H1 (cell line): Measurements from ENCODE around the gene COPS9. TPM values are rescaled to one million over a fixed set of nuclear protein-coding genes. Genes with fewer than 3 reads are reported as not detected.

Experiments used
- CTCF ChIA-PET: fragments of 300-600 bp; sonication (Branson Sonifier 250); formaldehyde crosslinking; loops from one replicate; lab custom pipeline; 2021; ENCODE audit not compliant: partially characterized antibody; lab: Charles Lee
- POLR2A ChIA-PET: fragments of 300-600 bp; sonication (Branson Sonifier 250); formaldehyde crosslinking; loops from one replicate; lab custom pipeline; 2021; ENCODE audit warnings: inconsistent platforms; ENCODE audit not compliant: partially characterized antibody; lab: Charles Lee
- DNase-seq, 2 experiments: peaks; one replicate each; pipeline versions ENCODE4 v3.0.0 to v3.0.0-alpha.2; 2010 to 2022; ENCODE audit warnings: low spot score in 2 of 2, low read depth in 1 of 2, mixed read lengths in 1 of 2
- FAIRE-seq: peaks from 2 replicates; lab custom pipeline; 2011; peaks lifted over from hg19 to GRCh38; lab: Jason Lieb, UNC
- H2AFZ ChIP-seq: 2 replicates; pipeline ENCODE4 v1.8.1; 2012; ENCODE audit warnings: low read length, inconsistent platforms
- H2AK5ac ChIP-seq: 2 replicates; pipeline ENCODE4 v1.6.1; 2013; ENCODE audit warnings: low read depth, low read length
- H2BK120ac ChIP-seq: replicated peaks from 2 replicates; pipeline ENCODE3; 2013; ENCODE audit warnings: low read depth, low read length, inconsistent platforms
- H2BK12ac ChIP-seq: 2 replicates; pipeline ENCODE4 v1.6.1; 2013; ENCODE audit warnings: low read depth, low read length
- H2BK15ac ChIP-seq: 2 replicates; pipeline ENCODE4 v1.6.1; 2013; ENCODE audit warnings: low read length
- H2BK20ac ChIP-seq: 2 replicates; pipeline ENCODE4 v1.6.1; 2013; ENCODE audit warnings: low read length
- H2BK5ac ChIP-seq: 2 replicates; pipeline ENCODE4 v1.6.1; 2013; ENCODE audit warnings: low read depth, low read length
- H3K14ac ChIP-seq: 2 replicates; pipeline ENCODE4 v1.6.1; 2013; ENCODE audit warnings: inconsistent platforms; ENCODE audit not compliant: insufficient read length
- H3K18ac ChIP-seq: 2 replicates; pipeline ENCODE4 v1.6.1; 2013; ENCODE audit warnings: low read length; ENCODE audit errors: extremely low read depth
- H3K23ac ChIP-seq: 2 replicates; pipeline ENCODE4 v1.6.1; 2013; ENCODE audit warnings: inconsistent platforms; ENCODE audit not compliant: insufficient read length
- H3K23me2 ChIP-seq: 2 replicates; pipeline ENCODE4 v1.6.1; 2013; ENCODE audit warnings: low read depth, low read length
- H3K27ac ChIP-seq: 2 replicates; pipeline ENCODE4 v1.6.1; 2011; ENCODE audit warnings: low read depth, low read length, inconsistent platforms
- H3K27me3 ChIP-seq, 4 experiments: replicated peaks in 1 of 4; 1 replicate in 1 of 4; 2 replicates in 3 of 4; pipeline versions ENCODE4 v1.6.1 to v1.8.1; 2011 to 2013; ENCODE audit warnings: low read length in 3 of 4, mild to moderate bottlenecking in 3 of 4, inconsistent platforms in 2 of 4, mixed read lengths in 2 of 4, moderate library complexity in 1 of 4; ENCODE audit not compliant: control insufficient read depth in 3 of 4, insufficient read depth in 3 of 4; ENCODE audit errors: extremely low read depth in 1 of 4
- H3K36me3 ChIP-seq, 4 experiments: 2 replicates each; pipeline versions ENCODE4 v1.6.1 to v1.8.1; 2011 to 2013; ENCODE audit warnings: mild to moderate bottlenecking in 4 of 4, low read length in 3 of 4, moderate library complexity in 2 of 4, control low read depth in 1 of 4, inconsistent platforms in 1 of 4; ENCODE audit not compliant: insufficient read depth in 4 of 4, control insufficient read depth in 2 of 4
- H3K4ac ChIP-seq: replicated peaks from 2 replicates; pipeline ENCODE3; 2013; ENCODE audit warnings: low read length, low read depth, mixed read lengths, inconsistent platforms; ENCODE audit not compliant: insufficient read length
- H3K4me1 ChIP-seq, 4 experiments: replicated peaks in 1 of 4; 1 replicate in 1 of 4; 2 replicates in 3 of 4; pipeline versions ENCODE4 v1.6.1 to v1.8.1; 2011 to 2013; ENCODE audit warnings: low read length in 3 of 4, inconsistent platforms in 2 of 4, mixed read lengths in 1 of 4; ENCODE audit not compliant: insufficient read depth in 4 of 4, control insufficient read depth in 3 of 4
- H3K4me2 ChIP-seq, 2 experiments: 2 replicates each; pipeline versions ENCODE4 v1.6.1 to v1.8.1; 2011 to 2013; ENCODE audit warnings: low read depth in 2 of 2, low read length in 2 of 2, control low read depth in 1 of 2, inconsistent platforms in 1 of 2, mild to moderate bottlenecking in 1 of 2; ENCODE audit not compliant: insufficient read depth in 1 of 2
- H3K4me3 ChIP-seq, 4 experiments: fragments of 200-600, 300-600 bp in 1 of 4; sonication (generic), shearing (Covaris generic), sonication (Bioruptor Twin) in 1 of 4; 2 replicates each; pipeline versions ENCODE4 v1.5.1 to v1.8.1; 2011 to 2016; ENCODE audit warnings: low read length in 4 of 4, low read depth in 3 of 4, control low read depth in 2 of 4, inconsistent platforms in 2 of 4, mild to moderate bottlenecking in 2 of 4, mixed read lengths in 1 of 4, moderate library complexity in 1 of 4; ENCODE audit not compliant: insufficient read depth in 2 of 4; ENCODE audit errors: extremely low read depth in 1 of 4
- H3K56ac ChIP-seq: replicated peaks from 2 replicates; pipeline ENCODE3; 2013; ENCODE audit warnings: low read depth, mild to moderate bottlenecking, mixed read lengths, low read length, inconsistent platforms; ENCODE audit not compliant: insufficient read length
- H3K79me1 ChIP-seq: 2 replicates; pipeline ENCODE4 v1.6.1; 2013; ENCODE audit warnings: low read depth, low read length, control low read depth
- H3K79me2 ChIP-seq, 2 experiments: 2 replicates each; pipeline versions ENCODE4 v1.6.1 to v1.8.1; 2012 to 2013; ENCODE audit warnings: low read length in 2 of 2, mild to moderate bottlenecking in 2 of 2, inconsistent platforms in 1 of 2; ENCODE audit not compliant: insufficient read depth in 2 of 2, control insufficient read depth in 1 of 2
- H3K9ac ChIP-seq, 4 experiments: replicated peaks in 1 of 4; 1 replicate in 1 of 4; 2 replicates in 3 of 4; pipeline versions ENCODE4 v1.6.1 to v1.8.1; 2011 to 2013; ENCODE audit warnings: low read depth in 3 of 4, low read length in 3 of 4, control low read depth in 2 of 4, mild to moderate bottlenecking in 2 of 4, moderate library complexity in 2 of 4, inconsistent platforms in 1 of 4; ENCODE audit errors: extremely low read depth in 1 of 4
- H3K9me3 ChIP-seq, 2 experiments: 2 replicates each; pipeline versions ENCODE4 v1.6.1 to v1.8.1; 2012 to 2013; ENCODE audit warnings: mild to moderate bottlenecking in 2 of 2, moderate library complexity in 2 of 2, control low read depth in 1 of 2, inconsistent platforms in 1 of 2, low read depth in 1 of 2, low read length in 1 of 2, mixed read lengths in 1 of 2; ENCODE audit not compliant: insufficient read depth in 2 of 2
- H4K20me1 ChIP-seq, 2 experiments: replicated peaks in 1 of 2; 2 replicates each; pipeline versions ENCODE3 to v1.8.1; 2011 to 2013; ENCODE audit warnings: inconsistent platforms in 2 of 2, low read length in 2 of 2, mild to moderate bottlenecking in 1 of 2; ENCODE audit not compliant: insufficient read depth in 2 of 2, control insufficient read depth in 1 of 2
- H4K5ac ChIP-seq: 2 replicates; pipeline ENCODE4 v1.6.1; 2013; ENCODE audit warnings: low read length, low read depth, mixed read lengths, inconsistent platforms; ENCODE audit not compliant: insufficient read length
- H4K8ac ChIP-seq: 2 replicates; pipeline ENCODE4 v1.8.0; 2013; ENCODE audit warnings: mild to moderate bottlenecking, moderate library complexity, low read length, inconsistent platforms; ENCODE audit not compliant: insufficient read depth; ENCODE audit errors: extremely low read depth
- H4K91ac ChIP-seq: replicated peaks from 2 replicates; pipeline ENCODE3; 2013; ENCODE audit warnings: low read length, mixed read lengths, inconsistent platforms; ENCODE audit not compliant: insufficient read length
- CBX8 ChIP-seq: fragments of 300-800, 300-1000 bp; sonication (generic); IDR thresholded peaks from 2 replicates; pipeline ENCODE4 v1.7.1; 2016; ENCODE audit warnings: low read depth, low read length, borderline replicate concordance
- GABPA ChIP-seq: IDR thresholded peaks from 2 replicates; pipeline ENCODE4 v1.6.1; 2011; ENCODE audit warnings: mild to moderate bottlenecking, low read length, moderate library complexity, borderline replicate concordance; ENCODE audit not compliant: insufficient read depth
- ZNF274 ChIP-seq: IDR thresholded peaks from 2 replicates; pipeline ENCODE4 v1.7.0; 2012; ENCODE audit warnings: low read length, borderline replicate concordance; ENCODE audit errors: extremely low read depth
- WGBS, 2 experiments: shearing (Covaris generic) in 1 of 2; methylation state at CpG; one replicate each; pipeline versions ENCODE4 v1.1.6 to v1.1.7; 2013 to 2015; ENCODE audit warnings: low lambda C conversion rate in 2 of 2, mixed read lengths in 2 of 2, inconsistent platforms in 1 of 2, low coverage in 1 of 2, missing lambda C conversion rate in 1 of 2; ENCODE audit not compliant: insufficient replicate concordance in 2 of 2, insufficient coverage in 1 of 2, insufficient read length in 1 of 2; ENCODE audit errors: extremely low coverage in 1 of 2, missing lambda C conversion rate in 1 of 2; 5-methylcytosine and 5-hydroxymethylcytosine counted together
- polyA plus RNA-seq, 7 experiments: library from polyadenylated mRNA; depleted of rRNA in 3 of 7; stranded (reverse) in 5 of 7; unstranded in 2 of 7; fragments of >200 nt in 5 of 7; fragments of 200-250 nt in 2 of 7; gene quantifications; 1 replicate in 5 of 7; 2 replicates in 1 of 7; 4 replicates in 1 of 7; pipeline versions ENCODE4 v1.2.1 to v1.2.3, GENCODE V29; 2011 to 2013; ENCODE audit warnings: missing spikeins in 2 of 7, mixed read lengths in 2 of 7
- total RNA-seq: library from RNA; stranded (reverse); fragmentation: NEBNext Ultra II Directional; extraction: Animal tissue kit (Norgen Biotek cat#: 25700); gene quantifications from 2 replicates; pipeline ENCODE4 v1.2.1, GENCODE V29; 2021

COPS9 gene
- total and polyA plus RNA-seq, 2 of the 8 experiments (the other 6 are each of a cell fraction or from before 2014, with no cell fraction given): 154 to 234 TPM

DNA sequence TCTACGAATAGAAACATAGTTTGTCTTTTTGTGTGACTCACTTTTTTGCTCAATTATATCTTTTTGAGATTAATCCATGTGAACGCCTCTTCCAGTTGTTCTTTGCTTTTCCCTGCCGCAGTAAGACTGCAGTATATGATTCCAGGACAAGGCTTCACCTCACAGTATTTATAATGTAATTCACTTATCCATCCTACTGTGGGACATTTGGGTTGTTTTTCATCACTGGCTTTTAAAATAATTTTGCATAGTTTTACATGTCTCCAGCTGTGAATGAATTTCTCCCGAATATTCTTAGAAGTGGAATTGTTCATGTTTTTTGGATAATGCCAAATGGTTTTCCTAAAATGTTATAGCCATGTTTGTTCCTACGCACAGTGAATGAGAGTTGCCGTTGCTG lies 21.9 kb downstream of the COPS9 start:
- H2AFZ ChIP-seq: no peak overlapping the region
- H2BK12ac ChIP-seq: no peak overlapping the region
- no peaks in the 10 kb centered on the region for H4K20me1 ChIP-seq
- H3K4me3 ChIP-seq: no peak overlapping the region
- H4K91ac ChIP-seq: no peak overlapping the region
- H3K36me3 ChIP-seq: no peaks in the 10 kb centered on the region
- CTCF ChIA-PET: interaction anchor here (0.8 kb wide), 1 partner anchor 30 kb away, joined by 3 read pairs; no protein-coding TSS in a partner anchor
- no peaks in the 10 kb centered on the region; a peak in 1 of 7 replicates for H3K27me3 ChIP-seq
- no peak overlapping the region for H3K23ac ChIP-seq
- no peaks in the 10 kb centered on the region for H3K79me2 ChIP-seq
- no peak overlapping the region for H2BK20ac ChIP-seq
- no peak overlapping the region for H3K14ac ChIP-seq
- no peak overlapping the region for H2AK5ac ChIP-seq
- H4K5ac ChIP-seq: no peak overlapping the region
- H3K56ac ChIP-seq: no peak overlapping the region
- peaks cover 0 to 3% of the 10 kb centered on the region in 2 experiments; a peak in 2 of 4 replicates for H3K9me3 ChIP-seq
- TF ChIP-seq CBX8: no peak
- no peak for TF ChIP-seq ZNF274
- no peak for TF ChIP-seq GABPA
- no peak overlapping the region for H2BK15ac ChIP-seq
- DNase-seq (no peak), FAIRE-seq (no peak)
- H3K4me2 ChIP-seq: no peak overlapping the region
- H3K23me2 ChIP-seq: no peaks in the 10 kb centered on the region
- no peak overlapping the region for H3K27ac ChIP-seq
- peaks cover 0 to 5% (median 0%) of the 10 kb centered on the region in 4 experiments; a peak in 2 of 7 replicates for H3K4me1 ChIP-seq
- H3K9ac ChIP-seq: no peak overlapping the region
- H2BK5ac ChIP-seq: no peak overlapping the region
- 87% methylated on average over 6 of the region's 6 CpGs; no CpG with 5 or more reads in 1 of the 2 experiments for WGBS, 2 experiments
- no peak overlapping the region for H3K18ac ChIP-seq
- H3K4ac ChIP-seq: no peak overlapping the region
- H3K79me1 ChIP-seq: no peaks in the 10 kb centered on the region
- H4K8ac ChIP-seq: no peak overlapping the region
- H2BK120ac ChIP-seq: no peak overlapping the region
- POLR2A ChIA-PET: no interaction called here
